Endothelial cell of umbilical vein (primary cell): ENCODE data around the gene VIT. TPM values are rescaled to one million over a fixed set of nuclear protein-coding genes. Genes with fewer than 3 reads are reported as not detected.

Experiments
- BruUV-seq: library from RNA; stranded (reverse); fragments of 400-500 nt; replicated peaks from 2 replicates; lab custom pipeline; 2021; lab: Mats Ljungman, UMichigan
- CTCF ChIA-PET: fragments of 300-600, 350-600 bp; sonication (Branson Sonifier 250); formaldehyde crosslinking; loops from one replicate; lab custom pipeline; 2021; ENCODE audit warnings: antibody characterized with exemption, inconsistent platforms; lab: Charles Lee
- POLR2A ChIA-PET: fragments of 300-600, 350-600 bp; sonication (Branson Sonifier 250); formaldehyde crosslinking; loops from one replicate; lab custom pipeline; 2021; ENCODE audit warnings: antibody characterized with exemption, inconsistent platforms; lab: Charles Lee
- DNase-seq: peaks from one replicate; pipeline ENCODE4 v3.0.0-alpha.2; 2011; ENCODE audit warnings: low read depth, low spot score
- FAIRE-seq: peaks from 2 replicates; lab custom pipeline; 2011; peaks lifted over from hg19 to GRCh38; lab: Jason Lieb, UNC
- H2AFZ ChIP-seq: 2 replicates; pipeline ENCODE4 v1.6.0; 2012; ENCODE audit warnings: low read depth, low read length, control low read depth, inconsistent platforms
- H3K27ac ChIP-seq: 2 replicates; pipeline ENCODE4 v1.5.1; 2011; ENCODE audit warnings: low read depth, mild to moderate bottlenecking, control low read depth, low read length, moderate library complexity; ENCODE audit not compliant: insufficient read depth
- H3K27me3 ChIP-seq, 2 experiments: 2 replicates each; pipeline versions ENCODE4 v1.6.0 to v1.6.1; 2011; ENCODE audit warnings: low read length in 2 of 2, mixed read lengths in 1 of 2; ENCODE audit not compliant: control insufficient read depth in 2 of 2, insufficient read depth in 2 of 2
- H3K36me3 ChIP-seq, 2 experiments: 2 replicates in 1 of 2; 3 replicates in 1 of 2; pipeline ENCODE4 v1.5.1; 2011; ENCODE audit warnings: low read length in 2 of 2, mild to moderate bottlenecking in 1 of 2, moderate library complexity in 1 of 2; ENCODE audit not compliant: control insufficient read depth in 2 of 2, insufficient read depth in 2 of 2; ENCODE audit errors: extremely low read depth in 1 of 2
- H3K4me1 ChIP-seq: 3 replicates; pipeline ENCODE4 v1.5.1; 2011; ENCODE audit warnings: mild to moderate bottlenecking, low read length; ENCODE audit not compliant: control insufficient read depth, insufficient read depth; ENCODE audit errors: extremely low read depth
- H3K4me2 ChIP-seq: 2 replicates; pipeline ENCODE4 v1.6.1; 2011; ENCODE audit warnings: low read length, control low read depth, mixed read lengths; ENCODE audit not compliant: insufficient read depth
- H3K4me3 ChIP-seq, 3 experiments: fragments of 200-600 bp in 1 of 3; sonication (generic), shearing (Covaris generic) in 1 of 3; replicated peaks in 1 of 3; 2 replicates each; pipeline ENCODE4 v1.5.1; 2011 to 2016; ENCODE audit warnings: control low read depth in 3 of 3, low read length in 3 of 3, mild to moderate bottlenecking in 2 of 3, inconsistent platforms in 1 of 3, low read depth in 1 of 3, moderate library complexity in 1 of 3; ENCODE audit not compliant: insufficient read depth in 1 of 3
- H3K79me2 ChIP-seq: 2 replicates; pipeline ENCODE4 v1.6.0; 2012; ENCODE audit warnings: low read length, inconsistent platforms; ENCODE audit not compliant: control insufficient read depth, insufficient read depth
- H3K9ac ChIP-seq: replicated peaks from 2 replicates; pipeline ENCODE3; 2011; ENCODE audit warnings: low read length, control low read depth; ENCODE audit not compliant: insufficient read depth; ENCODE audit errors: extremely low read depth
- H3K9me1 ChIP-seq: replicated peaks from 3 replicates; pipeline ENCODE4 v1.6.0; 2011; ENCODE audit warnings: mild to moderate bottlenecking, low read length; ENCODE audit not compliant: control insufficient read depth, insufficient read depth; ENCODE audit errors: extremely low read depth
- H3K9me3 ChIP-seq: replicated peaks from 2 replicates; pipeline ENCODE4 v1.5.1; 2012; ENCODE audit warnings: low read length, inconsistent platforms; ENCODE audit not compliant: control insufficient read depth, insufficient read depth
- H4K20me1 ChIP-seq: replicated peaks from 2 replicates; pipeline ENCODE3; 2011; ENCODE audit warnings: mild to moderate bottlenecking, low read length; ENCODE audit not compliant: control insufficient read depth, insufficient read depth; ENCODE audit errors: extremely low read depth
- CTCF ChIP-seq, 2 donors: IDR thresholded peaks; 1 replicate in 1 of 2; 2 replicates in 1 of 2; pipeline ENCODE4 v1.5.1; 2011; ENCODE audit warnings: low read length in 2 of 2, mild to moderate bottlenecking in 2 of 2, moderate library complexity in 2 of 2, control low read depth in 1 of 2, inconsistent platforms in 1 of 2, low read depth in 1 of 2; ENCODE audit not compliant: insufficient read depth in 1 of 2; ENCODE audit errors: extremely low read depth in 1 of 2
- POLR2A ChIP-seq: IDR thresholded peaks from 2 replicates; pipeline ENCODE4 v1.6.1; 2012; ENCODE audit warnings: low read depth, mild to moderate bottlenecking, control low read depth, low read length
- dilution Hi-C: fragments of 300-500 bp; cut with MboI; formaldehyde crosslinking; loops from one replicate; pipeline ENCODE4 v1.15.0; 2019; ENCODE audit warnings: low sequenced_read_pairs; ENCODE audit not compliant: extremely low pct_ligation_motif_present
- intact Hi-C: fragments of 100-400 bp; cut with micrococcal nuclease; formaldehyde crosslinking; loops from one replicate; pipeline ENCODE4 v1.10.0; 2022
- polyA plus RNA-seq, 4 experiments: library from polyadenylated mRNA; depleted of rRNA in 3 of 4; stranded (reverse) in 3 of 4; unstranded in 1 of 4; fragments of >200 nt; gene quantifications; 2 replicates each; pipeline versions ENCODE4 v1.2.1 to v1.2.3, GENCODE V29; 2011 to 2012; ENCODE audit warnings: missing spikeins in 1 of 4
- total RNA-seq: library from RNA; stranded (reverse); gene quantifications from 2 replicates; pipeline ENCODE4 v1.2.3, GENCODE V29; 2021

The VIT gene
- total and polyA plus RNA-seq, 2 donors (not counting 3 experiments of a cell fraction or from before 2014, with no cell fraction given) = 0.54 to 0.88 TPM

GRCh38 chr2:36770542-36771287 lies 74.2 kb downstream of the VIT start:
- ChIA-PET CTCF (interaction anchor here (0.6 to 5.1 kb wide), 26 partner anchors 8 to 898 kb away, joined by 3 to 33 read pairs (median 4); partner anchors contain the start of gene VIT), POLR2A (no interaction called here)
- FAIRE-seq = peak; percentile 93

More at GRCh38 chr2:36770542-36771287, 74.2 kb downstream of the VIT start:
- Histone ChIP-seq H3K9me3 (no peaks in the 10 kb centered on the region), H3K4me2 (no peak overlapping the region), H4K20me1 (no peaks in the 10 kb centered on the region), H2AFZ (no peak overlapping the region), H3K27ac (no peak overlapping the region), H3K4me1 (no peaks in the 10 kb centered on the region), H3K4me3 (no peak overlapping the region), H3K79me2 (no peaks in the 10 kb centered on the region), H3K27me3 (peaks cover 1 to 6% of the 10 kb centered on the region in 2 experiments), H3K9ac (no peak overlapping the region), H3K9me1 (no peaks in the 10 kb centered on the region), H3K36me3 (no peaks in the 10 kb centered on the region)
- TF ChIP-seq POLR2A = no peak
- TF ChIP-seq CTCF (IDR thresholded peaks at IDR 0.05; ENCODE audit: extremely low read depth in 1 of 2, insufficient read depth in 1 of 2, low read depth in 1 of 2, low read length in 2 of 2) = peak; percentile 79
- no TSS peak for BruUV-seq
- DNase-seq = peak; percentile 49
- intact Hi-C loops (loop anchor here (1.0 to 5.0 kb wide), 4 partner anchors 73 to 797 kb away; partner anchors contain the start of gene VIT), dilution Hi-C loops (no loop called here)
